ENCODE data around the gene MAP1LC3B2.

DNA sequence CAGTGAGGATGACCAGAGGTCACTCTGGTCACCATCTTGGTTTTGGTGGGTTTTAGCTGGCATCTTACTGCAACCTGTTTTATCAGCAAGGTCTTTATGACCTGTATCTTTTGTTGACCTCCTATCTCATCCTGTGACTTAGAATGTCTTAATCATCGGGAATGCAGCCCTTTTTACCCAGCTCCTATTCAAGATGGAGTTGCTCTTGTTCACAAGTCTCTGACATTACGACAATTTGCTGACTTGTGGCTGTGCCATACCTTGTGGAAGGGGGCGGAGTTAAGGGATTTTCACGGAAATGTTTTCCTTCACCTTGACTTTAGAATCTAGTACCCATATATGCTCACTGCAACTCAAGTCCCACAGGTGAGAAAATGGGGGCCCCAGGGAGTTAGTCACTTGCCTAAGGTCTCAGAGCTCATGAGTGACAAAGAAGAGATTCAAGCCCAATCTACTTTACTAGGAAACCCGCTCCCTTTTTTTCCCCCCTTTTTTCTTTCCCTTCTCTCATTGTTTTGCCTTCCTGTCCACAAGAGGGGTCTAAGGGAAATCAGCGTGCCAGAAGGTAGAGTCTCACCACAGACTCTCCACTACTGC, 2.7 kb upstream of the MAP1LC3B2 start:
- TF ChIP-seq POLR2AphosphoS5 (IDR thresholded peaks at IDR 0.05; ENCODE audit: borderline replicate concordance, low read depth, low read length) (no peak), EZH2 (IDR thresholded peaks at IDR 0.05) (no peak), FOXP2 (optimal IDR thresholded peaks at IDR 0.05; ENCODE audit: control extremely low read depth, extremely low read length, insufficient read depth) (no peak)
